Colonic mucosa (tissue), 4 donors: ENCODE measurements around the gene SMARCB1. TPM values are rescaled to one million over a fixed set of nuclear protein-coding genes. Genes with fewer than 3 reads are reported as not detected.

Experiments
- DNase-seq: peaks from one replicate; pipeline ENCODE4 v3.0.0-alpha.2; 2020
- H3K27ac ChIP-seq: fragments of 200-600 bp; one replicate; pipeline ENCODE4 v1.8.0; 2021
- H3K27me3 ChIP-seq: fragments of 200-600 bp; one replicate; pipeline ENCODE4 v1.8.0; 2021
- H3K36me3 ChIP-seq: fragments of 200-600 bp; one replicate; pipeline ENCODE4 v1.8.0; 2021
- H3K4me1 ChIP-seq: fragments of 200-600 bp; one replicate; pipeline ENCODE4 v1.8.0; 2021; ENCODE audit warnings: mild to moderate bottlenecking
- H3K4me3 ChIP-seq: fragments of 200-600 bp; one replicate; pipeline ENCODE4 v1.8.0; 2021
- H3K9ac ChIP-seq, 2 donors: one replicate each; pipeline ENCODE4 v1.7.0; 2013; ENCODE audit warnings: control low read depth in 2 of 2, low read depth in 2 of 2, low read length in 2 of 2
- H3K9me3 ChIP-seq: fragments of 200-600 bp; one replicate; pipeline ENCODE4 v1.8.0; 2021
- intact Hi-C: fragments of 100-400 bp; cut with DNase I; formaldehyde crosslinking; loops from one replicate; pipeline ENCODE4 v1.14.1; 2022
- total RNA-seq, 2 donors: library from RNA; stranded (reverse); fragmentation: NEBNext Ultra II Directional in 1 of 2; extraction: Animal tissue kit (Norgen Biotek cat#: 25700) in 1 of 2; gene quantifications; one replicate each; pipeline ENCODE4 v1.2.1, GENCODE V29; 2021
- TF ChIP-seq, protein P1 (sequence below): fragments of 200-600 bp; IDR thresholded peaks from one replicate; pipeline ENCODE4 v1.8.0; 2022; ENCODE audit warnings: antibody characterized with exemption, mild to moderate bottlenecking
- donor health status: healthy.
- donor health status: DM: no; HTN: no; CAD: no.
- donor health status: DM: no; HTN: no; CAD: no.

SMARCB1 gene
- total RNA-seq, 2 donors from 2014 or later = 77.8 to 96.0 TPM

DNA sequence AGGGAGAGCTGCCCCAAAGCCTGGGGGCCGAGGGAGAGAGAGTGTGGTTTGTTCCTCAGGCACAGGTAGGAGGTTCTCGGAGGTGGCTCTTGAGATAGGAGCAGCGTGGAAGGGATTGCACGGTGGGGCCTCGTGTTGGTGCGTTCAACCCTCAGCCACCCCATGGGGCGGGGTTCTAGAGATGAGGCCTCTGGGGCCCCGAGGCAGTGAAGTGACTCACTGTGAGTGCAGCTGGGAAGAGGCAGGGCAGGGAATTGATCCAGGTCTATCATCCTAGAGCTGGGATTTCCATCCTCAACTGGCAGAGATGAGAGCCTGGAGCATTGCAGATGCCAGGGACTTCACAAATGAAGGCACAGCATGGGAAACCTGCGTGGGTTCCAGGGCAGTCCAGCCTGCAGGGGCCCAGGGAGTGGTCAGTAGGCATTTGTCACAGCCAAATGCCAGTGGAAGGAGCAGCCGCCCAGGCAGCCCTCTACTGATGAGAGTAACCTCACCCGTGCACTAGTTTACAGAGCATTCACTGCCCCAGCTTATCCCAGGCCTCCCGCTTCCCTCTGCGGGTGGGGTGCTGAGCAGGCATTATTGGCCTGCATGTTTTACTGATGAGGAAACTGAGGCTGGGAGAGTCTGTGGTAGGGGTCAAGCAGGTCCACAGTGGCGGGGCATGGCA, 5.1 kb upstream of the SMARCB1 start:
- no peaks in the 10 kb centered on the region for H3K4me1 ChIP-seq
- DNase-seq = no peak

DNA sequence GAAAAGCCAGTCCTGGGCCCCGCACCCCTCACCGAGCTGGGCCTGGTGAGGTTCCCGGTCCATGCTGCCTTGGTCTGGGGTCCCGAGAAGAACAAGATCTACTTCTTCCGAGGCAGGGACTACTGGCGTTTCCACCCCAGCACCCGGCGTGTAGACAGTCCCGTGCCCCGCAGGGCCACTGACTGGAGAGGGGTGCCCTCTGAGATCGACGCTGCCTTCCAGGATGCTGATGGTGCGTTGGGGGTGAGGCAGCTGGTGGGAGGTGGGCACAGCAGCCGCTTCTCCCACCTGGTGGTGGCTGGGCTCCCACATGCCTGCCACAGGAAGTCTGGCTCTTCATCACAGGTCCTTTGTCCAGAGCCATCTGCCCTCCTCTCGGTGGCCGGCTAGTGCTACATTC, 4.5 kb upstream of the SMARCB1 start:
- Histone ChIP-seq H3K4me1 (no peaks in the 10 kb centered on the region), H3K9me3 (no peaks in the 10 kb centered on the region), H3K36me3 (no peaks in the 10 kb centered on the region), H3K9ac (no peak overlapping the region), H3K27ac (no peak overlapping the region), H3K4me3 (no peak overlapping the region), H3K27me3 (no peaks in the 10 kb centered on the region)
- intact Hi-C loops = no loop called here
- no peak for DNase-seq
- TF ChIP-seq, protein P1, sequence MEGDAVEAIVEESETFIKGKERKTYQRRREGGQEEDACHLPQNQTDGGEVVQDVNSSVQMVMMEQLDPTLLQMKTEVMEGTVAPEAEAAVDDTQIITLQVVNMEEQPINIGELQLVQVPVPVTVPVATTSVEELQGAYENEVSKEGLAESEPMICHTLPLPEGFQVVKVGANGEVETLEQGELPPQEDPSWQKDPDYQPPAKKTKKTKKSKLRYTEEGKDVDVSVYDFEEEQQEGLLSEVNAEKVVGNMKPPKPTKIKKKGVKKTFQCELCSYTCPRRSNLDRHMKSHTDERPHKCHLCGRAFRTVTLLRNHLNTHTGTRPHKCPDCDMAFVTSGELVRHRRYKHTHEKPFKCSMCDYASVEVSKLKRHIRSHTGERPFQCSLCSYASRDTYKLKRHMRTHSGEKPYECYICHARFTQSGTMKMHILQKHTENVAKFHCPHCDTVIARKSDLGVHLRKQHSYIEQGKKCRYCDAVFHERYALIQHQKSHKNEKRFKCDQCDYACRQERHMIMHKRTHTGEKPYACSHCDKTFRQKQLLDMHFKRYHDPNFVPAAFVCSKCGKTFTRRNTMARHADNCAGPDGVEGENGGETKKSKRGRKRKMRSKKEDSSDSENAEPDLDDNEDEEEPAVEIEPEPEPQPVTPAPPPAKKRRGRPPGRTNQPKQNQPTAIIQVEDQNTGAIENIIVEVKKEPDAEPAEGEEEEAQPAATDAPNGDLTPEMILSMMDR = no peak

More for the DNA sequence above, 5.1 kb upstream of the SMARCB1 start:
- Histone ChIP-seq H3K27ac (no peak overlapping the region), H3K9me3 (no peaks in the 10 kb centered on the region), H3K36me3 (no peaks in the 10 kb centered on the region), H3K27me3 (no peaks in the 10 kb centered on the region), H3K9ac (no peak overlapping the region), H3K4me3 (no peak overlapping the region)
- TF ChIP-seq, protein P1 = no peak
- intact Hi-C loops = no loop called here

DNA sequence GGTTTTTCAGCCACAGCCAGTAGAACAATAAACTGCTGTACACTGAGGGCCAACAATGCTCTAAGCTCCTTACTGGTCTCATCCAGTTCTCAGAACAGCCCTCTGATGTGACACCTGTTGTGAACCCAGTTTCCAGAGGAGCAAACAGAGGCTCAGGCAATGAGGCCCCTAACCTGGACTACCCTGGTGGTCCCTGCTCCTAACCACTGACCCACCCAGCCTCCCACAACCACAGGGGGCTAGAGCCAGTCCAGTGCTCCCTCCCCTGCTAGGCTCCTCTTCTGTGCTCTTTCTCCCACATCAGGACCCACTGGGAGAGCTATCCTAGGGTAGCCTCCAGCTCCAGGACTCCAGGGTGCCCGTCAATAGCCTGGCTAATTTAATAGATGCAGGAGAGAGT, 4.1 kb upstream of the SMARCB1 start:
- no peak overlapping the region for H3K27ac ChIP-seq
- intact Hi-C loops = no loop called here

DNA sequence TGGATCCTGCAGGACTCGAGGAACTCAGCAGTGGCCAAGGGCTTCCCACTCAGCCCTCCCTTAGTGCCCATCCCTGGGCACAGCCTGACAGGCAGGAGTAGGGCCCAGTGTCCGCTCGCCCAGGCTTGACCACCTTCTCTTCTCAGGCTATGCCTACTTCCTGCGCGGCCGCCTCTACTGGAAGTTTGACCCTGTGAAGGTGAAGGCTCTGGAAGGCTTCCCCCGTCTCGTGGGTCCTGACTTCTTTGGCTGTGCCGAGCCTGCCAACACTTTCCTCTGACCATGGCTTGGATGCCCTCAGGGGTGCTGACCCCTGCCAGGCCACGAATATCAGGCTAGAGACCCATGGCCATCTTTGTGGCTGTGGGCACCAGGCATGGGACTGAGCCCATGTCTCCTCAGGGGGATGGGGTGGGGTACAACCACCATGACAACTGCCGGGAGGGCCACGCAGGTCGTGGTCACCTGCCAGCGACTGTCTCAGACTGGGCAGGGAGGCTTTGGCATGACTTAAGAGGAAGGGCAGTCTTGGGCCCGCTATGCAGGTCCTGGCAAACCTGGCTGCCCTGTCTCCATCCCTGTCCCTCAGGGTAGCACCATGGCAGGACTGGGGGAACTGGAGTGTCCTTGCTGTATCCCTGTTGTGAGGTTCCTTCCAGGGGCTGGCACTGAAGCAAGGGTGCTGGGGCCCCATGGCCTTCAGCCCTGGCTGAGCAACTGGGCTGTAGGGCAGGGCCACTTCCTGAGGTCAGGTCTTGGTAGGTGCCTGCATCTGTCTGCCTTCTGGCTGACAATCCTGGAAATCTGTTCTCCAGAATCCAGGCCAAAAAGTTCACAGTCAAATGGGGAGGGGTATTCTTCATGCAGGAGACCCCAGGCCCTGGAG, 3.3 kb upstream of the SMARCB1 start:
- H3K27ac ChIP-seq = no peak overlapping the region
- H3K9ac ChIP-seq = no peak overlapping the region
- no peaks in the 10 kb centered on the region for H3K27me3 ChIP-seq
- H3K4me3 ChIP-seq = no peak overlapping the region
- H3K36me3 ChIP-seq = no peaks in the 10 kb centered on the region
- intact Hi-C loops = no loop called here
- DNase-seq = no peak
- TF ChIP-seq, protein P1 = no peak
- no peaks in the 10 kb centered on the region for H3K9me3 ChIP-seq
- peaks cover 7% of the 10 kb centered on the region for H3K4me1 ChIP-seq

More for the DNA sequence above, 4.1 kb upstream of the SMARCB1 start:
- Histone ChIP-seq H3K9ac (peak overlapping the region in 1 of 2 donors; percentile 6), H3K4me3 (no peak overlapping the region), H3K36me3 (no peaks in the 10 kb centered on the region), H3K4me1 (peaks cover 1% of the 10 kb centered on the region), H3K9me3 (no peaks in the 10 kb centered on the region), H3K27me3 (no peaks in the 10 kb centered on the region)
- DNase-seq = no peak
- TF ChIP-seq, protein P1 = no peak

DNA sequence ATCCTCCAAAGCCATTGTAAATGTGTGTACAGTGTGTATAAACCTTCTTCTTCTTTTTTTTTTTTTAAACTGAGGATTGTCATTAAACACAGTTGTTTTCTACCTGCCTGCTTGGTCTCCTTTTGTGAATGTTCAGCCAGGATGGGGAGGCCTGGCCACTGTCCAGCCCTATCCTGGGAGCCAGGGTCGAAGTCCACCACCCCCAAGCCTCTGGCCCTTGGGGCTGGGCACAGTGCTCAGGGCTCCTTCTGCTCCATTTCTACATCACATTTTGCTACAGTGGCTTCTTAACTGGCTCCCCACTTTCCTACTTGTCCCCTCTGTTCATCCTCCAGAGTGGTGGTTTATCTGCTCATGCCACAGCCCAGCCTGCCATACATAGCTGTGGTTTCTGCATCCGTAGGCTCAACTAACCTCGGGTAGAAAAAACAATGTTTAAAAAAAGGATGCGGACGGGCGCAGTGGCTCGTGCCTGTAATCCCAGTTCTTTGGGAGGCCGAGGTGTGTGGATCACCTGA, 2.5 kb upstream of the SMARCB1 start:
- H3K4me1 ChIP-seq = peaks cover 7% of the 10 kb centered on the region
- H3K9me3 ChIP-seq = no peaks in the 10 kb centered on the region
- peak; percentile 58 for DNase-seq
- H3K4me3 ChIP-seq = no peak overlapping the region
- intact Hi-C loops = no loop called here
- H3K36me3 ChIP-seq = no peaks in the 10 kb centered on the region
- H3K9ac ChIP-seq = no peak overlapping the region
- H3K27ac ChIP-seq = no peak overlapping the region
- H3K27me3 ChIP-seq = no peaks in the 10 kb centered on the region
- TF ChIP-seq, protein P1 = no peak
